CD1c-positive myeloid dendritic cell (primary cell): Measurements from ENCODE around the gene CORO1C.
"Not testable (repeated sequence)": the region's sequence is repeated elsewhere in the genome, so short reads cannot be mapped to it uniquely, and the experiment has no call there.

ENCODE experiments used
- DNase-seq: peaks from one replicate; pipeline ENCODE4 v3.0.0-alpha.2; 2016; ENCODE audit errors: extremely low spot score

The CORO1C gene

GRCh38 chr12:108675792-108676191, 55.5 kb downstream of the CORO1C start:
- no peak for DNase-seq

GRCh38 chr12:108672054-108672453, 59.3 kb downstream of the CORO1C start:
- DNase-seq = no peak

GRCh38 chr12:108671110-108671509, 60.2 kb downstream of the CORO1C start:
- DNase-seq = no peak

GRCh38 chr12:108670066-108670631, 61.2 kb downstream of the CORO1C start:
- DNase-seq = no peak

GRCh38 chr12:108668542-108668941, 62.8 kb downstream of the CORO1C start:
- DNase-seq = no peak

GRCh38 chr12:108668063-108668462, 63.3 kb downstream of the CORO1C start:
- no peak for DNase-seq

- peak; percentile 76 for DNase-seq
Observed at GRCh38 chr12:108667349-108667748, 64.0 kb downstream of the CORO1C start.

GRCh38 chr12:108666401-108666881, 64.9 kb downstream of the CORO1C start:
- no peak for DNase-seq

GRCh38 chr12:108665608-108666202, 65.6 kb downstream of the CORO1C start:
- no peak for DNase-seq

GRCh38 chr12:108664338-108665258, 66.7 kb downstream of the CORO1C start:
- DNase-seq = peak; percentile 95

GRCh38 chr12:108663324-108664015, 67.8 kb downstream of the CORO1C start:
- DNase-seq = no peak

GRCh38 chr12:108658115-108658514, 73.2 kb downstream of the CORO1C start:
- DNase-seq = not testable (repeated sequence)

- DNase-seq = no peak
Observed at GRCh38 chr12:108657130-108657745, 74.1 kb downstream of the CORO1C start.

- not testable (repeated sequence) for DNase-seq
Observed at GRCh38 chr12:108656247-108656646, 75.1 kb downstream of the CORO1C start.

- DNase-seq = not testable (repeated sequence)
Observed at GRCh38 chr12:108655812-108656175, 75.5 kb downstream of the CORO1C start.

GRCh38 chr12:108654622-108655021, 76.7 kb downstream of the CORO1C start:
- DNase-seq = not testable (repeated sequence)

GRCh38 chr12:108653922-108654321, 77.4 kb downstream of the CORO1C start:
- no peak for DNase-seq

GRCh38 chr12:108653082-108653516, 78.2 kb downstream of the CORO1C start:
- DNase-seq = no peak

- no peak for DNase-seq
Observed at GRCh38 chr12:108650083-108650482, 81.2 kb downstream of the CORO1C start.

- no peak for DNase-seq
Observed at GRCh38 chr12:108649669-108650068, 81.6 kb downstream of the CORO1C start.

GRCh38 chr12:108649126-108649525, 82.2 kb downstream of the CORO1C start:
- DNase-seq = no peak

GRCh38 chr12:108648371-108648770, 82.9 kb downstream of the CORO1C start:
- DNase-seq = no peak
